Measurements from ENCODE around the gene CNST. TPM values are rescaled to one million over a fixed set of nuclear protein-coding genes. Genes with fewer than 3 reads are reported as not detected.

The CNST gene
- total and polyA plus RNA-seq, 9 of the 15 experiments (the other 6 are each of a cell fraction or from before 2014, with no cell fraction given) = 17.0 to 55.3 (median 30.8) TPM

DNA sequence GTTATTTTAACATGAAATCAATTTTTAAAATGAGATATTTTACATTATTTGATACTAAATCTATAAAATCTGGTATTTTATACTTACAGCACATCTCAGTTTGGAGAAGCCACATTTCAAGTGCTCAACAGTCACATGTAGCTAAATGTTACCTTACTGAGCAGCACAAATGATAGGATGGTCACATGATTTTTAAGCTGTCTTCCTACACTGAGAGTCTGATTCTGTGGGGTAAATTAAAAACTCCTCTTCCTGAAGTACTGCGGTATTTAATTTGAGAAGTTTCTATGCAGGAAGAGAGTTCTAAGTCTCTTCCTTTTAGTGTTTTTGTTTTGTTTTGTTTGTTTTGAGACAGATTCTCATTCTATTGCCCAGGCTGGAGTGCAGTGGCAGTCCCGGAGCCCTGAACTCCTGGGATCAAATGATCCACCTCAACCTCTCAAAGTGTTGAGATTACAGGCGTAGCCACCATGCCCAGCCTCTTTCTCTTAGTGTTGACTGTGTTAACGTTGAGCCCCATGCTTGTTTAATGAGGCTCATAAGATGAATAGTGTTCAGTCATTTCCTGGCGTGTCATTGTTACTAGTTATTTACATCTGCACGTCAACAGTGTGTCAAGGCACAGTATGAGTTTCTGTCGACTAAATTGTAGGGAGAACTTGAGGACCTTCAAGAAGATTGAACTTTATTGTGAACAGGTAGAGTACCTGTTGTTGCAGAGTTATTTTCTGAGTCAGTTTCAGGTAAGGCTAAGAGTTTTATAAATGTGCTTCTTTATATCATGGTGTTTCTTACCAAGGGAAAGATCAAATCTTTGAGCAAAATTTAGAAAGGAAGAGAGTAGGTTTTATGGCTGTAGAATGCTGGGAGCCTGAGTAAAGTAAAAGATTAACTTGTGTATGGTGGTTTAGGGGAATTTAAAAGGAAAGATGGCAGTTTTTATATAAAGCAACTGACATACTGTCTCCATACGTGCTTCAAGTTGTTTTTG, 3.3 kb downstream of the CNST start (continued):
- TF ChIP-seq, protein P1, sequence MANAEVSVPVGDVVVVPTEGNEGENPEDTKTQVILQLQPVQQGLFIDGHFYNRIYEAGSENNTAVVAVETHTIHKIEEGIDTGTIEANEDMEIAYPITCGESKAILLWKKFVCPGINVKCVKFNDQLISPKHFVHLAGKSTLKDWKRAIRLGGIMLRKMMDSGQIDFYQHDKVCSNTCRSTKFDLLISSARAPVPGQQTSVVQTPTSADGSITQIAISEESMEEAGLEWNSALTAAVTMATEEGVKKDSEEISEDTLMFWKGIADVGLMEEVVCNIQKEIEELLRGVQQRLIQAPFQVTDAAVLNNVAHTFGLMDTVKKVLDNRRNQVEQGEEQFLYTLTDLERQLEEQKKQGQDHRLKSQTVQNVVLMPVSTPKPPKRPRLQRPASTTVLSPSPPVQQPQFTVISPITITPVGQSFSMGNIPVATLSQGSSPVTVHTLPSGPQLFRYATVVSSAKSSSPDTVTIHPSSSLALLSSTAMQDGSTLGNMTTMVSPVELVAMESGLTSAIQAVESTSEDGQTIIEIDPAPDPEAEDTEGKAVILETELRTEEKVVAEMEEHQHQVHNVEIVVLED (CRISPR knock-in tag; IDR thresholded peaks at IDR 0.05) = no peak
- TF ChIP-seq, protein P2, sequence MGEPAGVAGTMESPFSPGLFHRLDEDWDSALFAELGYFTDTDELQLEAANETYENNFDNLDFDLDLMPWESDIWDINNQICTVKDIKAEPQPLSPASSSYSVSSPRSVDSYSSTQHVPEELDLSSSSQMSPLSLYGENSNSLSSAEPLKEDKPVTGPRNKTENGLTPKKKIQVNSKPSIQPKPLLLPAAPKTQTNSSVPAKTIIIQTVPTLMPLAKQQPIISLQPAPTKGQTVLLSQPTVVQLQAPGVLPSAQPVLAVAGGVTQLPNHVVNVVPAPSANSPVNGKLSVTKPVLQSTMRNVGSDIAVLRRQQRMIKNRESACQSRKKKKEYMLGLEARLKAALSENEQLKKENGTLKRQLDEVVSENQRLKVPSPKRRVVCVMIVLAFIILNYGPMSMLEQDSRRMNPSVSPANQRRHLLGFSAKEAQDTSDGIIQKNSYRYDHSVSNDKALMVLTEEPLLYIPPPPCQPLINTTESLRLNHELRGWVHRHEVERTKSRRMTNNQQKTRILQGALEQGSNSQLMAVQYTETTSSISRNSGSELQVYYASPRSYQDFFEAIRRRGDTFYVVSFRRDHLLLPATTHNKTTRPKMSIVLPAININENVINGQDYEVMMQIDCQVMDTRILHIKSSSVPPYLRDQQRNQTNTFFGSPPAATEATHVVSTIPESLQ (CRISPR knock-in tag; IDR thresholded peaks at IDR 0.05) = no peak
- TF ChIP-seq FOXK2 (conservative IDR thresholded peaks at IDR 0.05 in 1 of 2, IDR thresholded peaks at IDR 0.05 in 1 of 2; ENCODE audit: low read depth in 2 of 2) (peak; percentile 87 to 95; a peak in 3 of 4 replicates), CC2D1A (IDR thresholded peaks at IDR 0.05) (0 out of 2 replicates have a peak, but pooled peaks have one; percentile 59), STAG1 (CRISPR knock-in tag; IDR thresholded peaks at IDR 0.05; ENCODE audit: borderline replicate concordance) (no peak), ELF4 (CRISPR knock-in tag; IDR thresholded peaks at IDR 0.05) (no peak), NEUROD1 (IDR thresholded peaks at IDR 0.05; ENCODE audit: borderline replicate concordance, low read depth, low read length, partially characterized antibody) (no peak), PTRF (tag; IDR thresholded peaks at IDR 0.05) (no peak), PHF8 (IDR thresholded peaks at IDR 0.05; ENCODE audit: borderline replicate concordance, low read length) (no peak), TAL1 (IDR thresholded peaks at IDR 0.05) (no peak), ZNF79 (CRISPR knock-in tag; IDR thresholded peaks at IDR 0.05; ENCODE audit: low read depth) (no peak), HDGF (IDR thresholded peaks at IDR 0.05) (0 out of 2 replicates have a peak, but pooled peaks have one; percentile 22), SAFB (IDR thresholded peaks at IDR 0.05; ENCODE audit: borderline replicate concordance, low read depth, low read length) (no peak), ZNF239 (CRISPR knock-in tag; IDR thresholded peaks at IDR 0.05) (no peak)
- TF ChIP-seq, protein P3, sequence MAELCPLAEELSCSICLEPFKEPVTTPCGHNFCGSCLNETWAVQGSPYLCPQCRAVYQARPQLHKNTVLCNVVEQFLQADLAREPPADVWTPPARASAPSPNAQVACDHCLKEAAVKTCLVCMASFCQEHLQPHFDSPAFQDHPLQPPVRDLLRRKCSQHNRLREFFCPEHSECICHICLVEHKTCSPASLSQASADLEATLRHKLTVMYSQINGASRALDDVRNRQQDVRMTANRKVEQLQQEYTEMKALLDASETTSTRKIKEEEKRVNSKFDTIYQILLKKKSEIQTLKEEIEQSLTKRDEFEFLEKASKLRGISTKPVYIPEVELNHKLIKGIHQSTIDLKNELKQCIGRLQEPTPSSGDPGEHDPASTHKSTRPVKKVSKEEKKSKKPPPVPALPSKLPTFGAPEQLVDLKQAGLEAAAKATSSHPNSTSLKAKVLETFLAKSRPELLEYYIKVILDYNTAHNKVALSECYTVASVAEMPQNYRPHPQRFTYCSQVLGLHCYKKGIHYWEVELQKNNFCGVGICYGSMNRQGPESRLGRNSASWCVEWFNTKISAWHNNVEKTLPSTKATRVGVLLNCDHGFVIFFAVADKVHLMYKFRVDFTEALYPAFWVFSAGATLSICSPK (IDR thresholded peaks at IDR 0.05; ENCODE audit: borderline replicate concordance) = no peak
- TF ChIP-seq, protein P4, sequence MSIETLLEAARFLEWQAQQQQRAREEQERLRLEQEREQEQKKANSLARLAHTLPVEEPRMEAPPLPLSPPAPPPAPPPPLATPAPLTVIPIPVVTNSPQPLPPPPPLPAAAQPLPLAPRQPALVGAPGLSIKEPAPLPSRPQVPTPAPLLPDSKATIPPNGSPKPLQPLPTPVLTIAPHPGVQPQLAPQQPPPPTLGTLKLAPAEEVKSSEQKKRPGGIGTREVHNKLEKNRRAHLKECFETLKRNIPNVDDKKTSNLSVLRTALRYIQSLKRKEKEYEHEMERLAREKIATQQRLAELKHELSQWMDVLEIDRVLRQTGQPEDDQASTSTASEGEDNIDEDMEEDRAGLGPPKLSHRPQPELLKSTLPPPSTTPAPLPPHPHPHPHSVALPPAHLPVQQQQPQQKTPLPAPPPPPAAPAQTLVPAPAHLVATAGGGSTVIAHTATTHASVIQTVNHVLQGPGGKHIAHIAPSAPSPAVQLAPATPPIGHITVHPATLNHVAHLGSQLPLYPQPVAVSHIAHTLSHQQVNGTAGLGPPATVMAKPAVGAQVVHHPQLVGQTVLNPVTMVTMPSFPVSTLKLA (conservative IDR thresholded peaks at IDR 0.05) = peak; percentile 66 to 80

Measured in K562 (cell line).